Activated CD8-positive, alpha-beta memory T cell treated with anti-CD3 and anti-CD28 coated beads for 36 hours (primary cell): ENCODE results near the gene GABPB1. TPM values are rescaled to one million over a fixed set of nuclear protein-coding genes. Genes with fewer than 3 reads are reported as not detected.
"Not testable (repeated sequence)": the region's sequence is repeated elsewhere in the genome, so short reads cannot be mapped to it uniquely, and the experiment has no call there.

ENCODE experiments used
- CTCF ChIA-PET: fragments of 350-600 bp; sonication (Branson Sonifier 250); formaldehyde crosslinking; loops from one replicate; lab custom pipeline; 2021; ENCODE audit warnings: antibody characterized with exemption; lab: Charles Lee
- POLR2A ChIA-PET: fragments of 350-600 bp; sonication (Branson Sonifier 250); formaldehyde crosslinking; loops from one replicate; lab custom pipeline; 2021; ENCODE audit warnings: antibody characterized with exemption; lab: Charles Lee
- total RNA-seq, 2 experiments: library from RNA; stranded (reverse); gene quantifications; one replicate each; pipeline ENCODE4 v1.2.3, GENCODE V29; 2021

GABPB1 gene
- 10 to 100 TPM; 46.3 to 48.1 TPM for total RNA-seq

GRCh38 chr15:50354838-50355618 lies at the start of gene GABPB1:
GABPB1 (minus strand) TSS chr15:50355198; CDS start chr15:50309798, 45,400 bp downstream.
- POLR2A ChIA-PET: interaction anchor here (0.5 to 2.2 kb wide), 12 partner anchors 15 to 1199 kb away, joined by 3 to 16 read pairs (median 3); partner anchors contain the start of genes AP4E1, COPS2 and SLC27A2
- CTCF ChIA-PET: interaction anchor here (0.5 to 1.0 kb wide), 2 partner anchors 69 to 111 kb away, joined by 3 read pairs; partner anchors contain the start of gene USP8

GRCh38 chr15:50391561-50391960 lies 36.6 kb upstream of the GABPB1 start:
- ChIA-PET CTCF (interaction anchor here (0.6 kb wide), 1 partner anchor 25 kb away, joined by 3 read pairs; no protein-coding TSS in a partner anchor), POLR2A (interaction anchor here (0.8 kb wide), 1 partner anchor 32 kb away, joined by 3 read pairs; the partner anchor contains the start of gene USP8)

- ChIA-PET POLR2A (no interaction called here), CTCF (interaction anchor here (0.6 kb wide), 1 partner anchor 25 kb away, joined by 3 read pairs; no protein-coding TSS in a partner anchor)
Measured at GRCh38 chr15:50390554-50391264, 35.7 kb upstream of the GABPB1 start.

GRCh38 chr15:50382408-50382807 lies 27.4 kb upstream of the GABPB1 start:
- POLR2A ChIA-PET, CTCF ChIA-PET: not testable (repeated sequence)

GRCh38 chr15:50381438-50381837 lies 26.4 kb upstream of the GABPB1 start:
- ChIA-PET POLR2A (no interaction called here), CTCF (interaction anchor here (0.6 kb wide), 1 partner anchor 184 kb away, joined by 3 read pairs; no protein-coding TSS in a partner anchor)

- ChIA-PET POLR2A (no interaction called here), CTCF (interaction anchor here (0.6 kb wide), 1 partner anchor 272 kb away, joined by 3 read pairs; no protein-coding TSS in a partner anchor)
Measured at GRCh38 chr15:50380089-50380488, 25.1 kb upstream of the GABPB1 start.

GRCh38 chr15:50379413-50379812 lies 24.4 kb upstream of the GABPB1 start:
- POLR2A ChIA-PET: interaction anchor here (0.6 kb wide), 2 partner anchors 22 to 151 kb away, joined by 4 read pairs; no protein-coding TSS in a partner anchor
- CTCF ChIA-PET: interaction anchor here (0.6 to 1.5 kb wide), 3 partner anchors 29 to 273 kb away, joined by 3 read pairs; no protein-coding TSS in a partner anchor

GRCh38 chr15:50378776-50379175 lies 23.8 kb upstream of the GABPB1 start:
- POLR2A ChIA-PET: no interaction called here
- CTCF ChIA-PET: interaction anchor here (1.0 to 1.5 kb wide), 3 partner anchors 25 to 77 kb away, joined by 3 read pairs; no protein-coding TSS in a partner anchor

- ChIA-PET CTCF (interaction anchor here (1.0 to 1.5 kb wide), 3 partner anchors 24 to 78 kb away, joined by 3 read pairs; no protein-coding TSS in a partner anchor), POLR2A (interaction anchor here (1.0 kb wide), 1 partner anchor 118 kb away, joined by 3 read pairs; no protein-coding TSS in a partner anchor)
Measured at GRCh38 chr15:50377867-50378751, 23.1 kb upstream of the GABPB1 start.

GRCh38 chr15:50369564-50369963 lies 14.6 kb upstream of the GABPB1 start:
- ChIA-PET CTCF (interaction anchor here (0.7 kb wide), 1 partner anchor 14 kb away, joined by 5 read pairs; no protein-coding TSS in a partner anchor), POLR2A (interaction anchor here (0.6 kb wide), 1 partner anchor 190 kb away, joined by 7 read pairs; no protein-coding TSS in a partner anchor)

GRCh38 chr15:50365971-50366370 lies 11.0 kb upstream of the GABPB1 start:
- CTCF ChIA-PET: no interaction called here
- POLR2A ChIA-PET: no interaction called here

GRCh38 chr15:50365570-50365969 lies 10.6 kb upstream of the GABPB1 start:
- ChIA-PET CTCF (no interaction called here), POLR2A (no interaction called here)

GRCh38 chr15:50363612-50364011 lies 8.6 kb upstream of the GABPB1 start:
- POLR2A ChIA-PET: no interaction called here
- CTCF ChIA-PET: no interaction called here

GRCh38 chr15:50361756-50362155 lies 6.8 kb upstream of the GABPB1 start:
- CTCF ChIA-PET: no interaction called here
- POLR2A ChIA-PET: no interaction called here

- CTCF ChIA-PET: no interaction called here
- POLR2A ChIA-PET: interaction anchor here (0.6 kb wide), 1 partner anchor 358 kb away, joined by 4 read pairs; no protein-coding TSS in a partner anchor
Measured at GRCh38 chr15:50358845-50359244, 3.8 kb upstream of the GABPB1 start.

- POLR2A ChIA-PET: interaction anchor here (0.6 to 2.2 kb wide), 8 partner anchors 10 to 551 kb away, joined by 3 to 16 read pairs (median 3); partner anchors contain the start of gene SLC27A2
Measured at GRCh38 chr15:50355980-50356379, 982 bp upstream of the GABPB1 start.

GRCh38 chr15:50355619-50355905 lies 564 bp upstream of the GABPB1 start:
- ChIA-PET POLR2A (interaction anchor here (0.6 to 2.2 kb wide), 8 partner anchors 70 to 552 kb away, joined by 3 to 16 read pairs (median 3); partner anchors contain the start of gene SLC27A2), CTCF (interaction anchor here (1.0 kb wide), 1 partner anchor 69 kb away, joined by 3 read pairs; the partner anchor contains the start of gene USP8)

More at GRCh38 chr15:50355980-50356379, 982 bp upstream of the GABPB1 start:
- CTCF ChIA-PET: interaction anchor here (0.6 kb wide), 1 partner anchor 9 kb away, joined by 3 read pairs; no protein-coding TSS in a partner anchor
